H9 (cell line): ENCODE results near the gene DLEC1. TPM values are rescaled to one million over a fixed set of nuclear protein-coding genes. Genes with fewer than 3 reads are reported as not detected.

Source experiments
- DNase-seq: peaks from one replicate; pipeline ENCODE4 v3.0.0-alpha.2; 2017
- H2AFZ ChIP-seq: one replicate; pipeline ENCODE4 v1.6.1; 2013; ENCODE audit warnings: mild to moderate bottlenecking, low read length, control low read depth, moderate library complexity
- H2AK5ac ChIP-seq: 2 replicates; pipeline ENCODE4 v1.6.1; 2013; ENCODE audit warnings: low read length, control low read depth, mixed read lengths; ENCODE audit not compliant: insufficient read length
- H2BK120ac ChIP-seq: one replicate; pipeline ENCODE4 v1.6.1; 2013; ENCODE audit warnings: low read depth, mild to moderate bottlenecking, low read length, control low read depth, inconsistent platforms; ENCODE audit not compliant: poor library complexity, severe bottlenecking
- H2BK12ac ChIP-seq: 2 replicates; pipeline ENCODE4 v1.6.1; 2013; ENCODE audit warnings: low read length, control low read depth, mixed read lengths, low read depth; ENCODE audit not compliant: insufficient read length
- H2BK15ac ChIP-seq: 2 replicates; pipeline ENCODE4 v1.6.1; 2013; ENCODE audit warnings: low read depth, low read length, control low read depth
- H2BK20ac ChIP-seq: one replicate; pipeline ENCODE4 v1.6.1; 2013; ENCODE audit warnings: low read depth, mild to moderate bottlenecking, low read length, control low read depth, inconsistent platforms; ENCODE audit not compliant: poor library complexity, severe bottlenecking
- H2BK5ac ChIP-seq: 2 replicates; pipeline ENCODE4 v1.6.1; 2013; ENCODE audit warnings: low read length, control low read depth, mixed read lengths; ENCODE audit not compliant: insufficient read length
- H3K14ac ChIP-seq: 2 replicates; pipeline ENCODE4 v1.6.1; 2013; ENCODE audit warnings: low read length, control low read depth; ENCODE audit not compliant: insufficient read depth
- H3K18ac ChIP-seq: 2 replicates; pipeline ENCODE4 v1.6.1; 2013; ENCODE audit warnings: low read depth, mild to moderate bottlenecking, mixed read lengths, low read length, control low read depth; ENCODE audit not compliant: insufficient read length
- H3K23ac ChIP-seq: 2 replicates; pipeline ENCODE4 v1.6.1; 2013; ENCODE audit warnings: low read length, control low read depth, mixed read lengths, low read depth; ENCODE audit not compliant: insufficient read length
- H3K23me2 ChIP-seq: 2 replicates; pipeline ENCODE4 v1.6.1; 2013; ENCODE audit warnings: low read depth, mild to moderate bottlenecking, mixed read lengths, low read length, control low read depth; ENCODE audit not compliant: insufficient read length, poor library complexity, severe bottlenecking
- H3K27ac ChIP-seq: 2 replicates; pipeline ENCODE4 v1.5.1; 2013; ENCODE audit warnings: low read length, control low read depth, mixed read lengths, low read depth; ENCODE audit not compliant: insufficient read length
- H3K27me3 ChIP-seq: 2 replicates; pipeline ENCODE4 v1.6.1; 2013; ENCODE audit warnings: low read length, control low read depth, inconsistent platforms; ENCODE audit not compliant: insufficient read depth
- H3K4ac ChIP-seq: 2 replicates; pipeline ENCODE4 v1.6.1; 2013; ENCODE audit warnings: low read depth, mild to moderate bottlenecking, control low read depth, inconsistent platforms, low read length, moderate library complexity
- H3K4me1 ChIP-seq: 2 replicates; pipeline ENCODE4 v1.6.1; 2013; ENCODE audit warnings: low read length, control low read depth, inconsistent platforms; ENCODE audit not compliant: insufficient read depth
- H3K4me2 ChIP-seq: 2 replicates; pipeline ENCODE4 v1.6.1; 2013; ENCODE audit warnings: low read length, control low read depth, mixed read lengths; ENCODE audit not compliant: insufficient read length, insufficient read depth
- H3K56ac ChIP-seq: 2 replicates; pipeline ENCODE4 v1.6.1; 2013; ENCODE audit warnings: low read depth, mild to moderate bottlenecking, mixed read lengths, low read length, control low read depth; ENCODE audit not compliant: insufficient read length
- H3K79me1 ChIP-seq: 2 replicates; pipeline ENCODE4 v1.6.1; 2013; ENCODE audit warnings: low read depth, mild to moderate bottlenecking, moderate library complexity, low read length, control low read depth, inconsistent platforms; ENCODE audit not compliant: insufficient read depth, poor library complexity, severe bottlenecking
- H3K79me2 ChIP-seq: 2 replicates; pipeline ENCODE4 v1.6.1; 2013; ENCODE audit warnings: low read length, control low read depth, inconsistent platforms; ENCODE audit not compliant: insufficient read depth
- H3K9ac ChIP-seq: 2 replicates; pipeline ENCODE4 v1.6.1; 2013; ENCODE audit warnings: low read length, control low read depth, mixed read lengths; ENCODE audit not compliant: insufficient read length; ENCODE audit errors: extremely low read depth
- H3K9me3 ChIP-seq: one replicate; pipeline ENCODE4 v1.6.1; 2013; ENCODE audit warnings: low read depth, low read length, inconsistent platforms; ENCODE audit not compliant: control insufficient read depth
- H3T11ph ChIP-seq: one replicate; pipeline ENCODE4 v1.6.1; 2013; ENCODE audit warnings: mild to moderate bottlenecking, low read length, control low read depth, inconsistent platforms
- H4K20me1 ChIP-seq: one replicate; pipeline ENCODE4 v1.6.1; 2013; ENCODE audit not compliant: control insufficient read depth, insufficient read length, insufficient read depth
- H4K5ac ChIP-seq: 2 replicates; pipeline ENCODE4 v1.6.1; 2013; ENCODE audit warnings: low read depth, mild to moderate bottlenecking, mixed read lengths, low read length, control low read depth; ENCODE audit not compliant: insufficient read length
- H4K8ac ChIP-seq: replicated peaks from 2 replicates; pipeline ENCODE4 v1.6.1; 2013; ENCODE audit warnings: low read length, control low read depth, mixed read lengths, low read depth; ENCODE audit not compliant: insufficient read length
- H4K91ac ChIP-seq: 2 replicates; pipeline ENCODE4 v1.6.1; 2013; ENCODE audit warnings: low read depth, mild to moderate bottlenecking, moderate library complexity, mixed read lengths, low read length, control low read depth; ENCODE audit not compliant: insufficient read length
- H3K27ac Mint-ChIP-seq, 3 experiments: 2 replicates in 2 of 3; 3 replicates in 1 of 3; pipeline ENCODE4 v1.8.0; 2020 to 2021; ENCODE audit warnings: mixed read lengths in 3 of 3, mild to moderate bottlenecking in 1 of 3, moderate library complexity in 1 of 3
- H3K27me3 Mint-ChIP-seq: 2 replicates; pipeline ENCODE4 v1.8.0; 2021; ENCODE audit warnings: low read depth, mild to moderate bottlenecking, moderate library complexity, mixed read lengths
- H3K36me3 Mint-ChIP-seq, 3 experiments: 2 replicates in 2 of 3; 3 replicates in 1 of 3; pipeline ENCODE4 v1.8.0; 2020 to 2021; ENCODE audit warnings: low read depth in 3 of 3, mixed read lengths in 3 of 3; ENCODE audit not compliant: insufficient read depth in 1 of 3
- H3K4me1 Mint-ChIP-seq, 2 experiments: 2 replicates each; pipeline ENCODE4 v1.8.0; 2020; ENCODE audit warnings: mixed read lengths in 2 of 2
- H3K4me3 Mint-ChIP-seq, 2 experiments: 2 replicates in 1 of 2; 3 replicates in 1 of 2; pipeline ENCODE4 v1.8.0; 2020 to 2021; ENCODE audit warnings: mild to moderate bottlenecking in 2 of 2, mixed read lengths in 2 of 2, moderate library complexity in 1 of 2
- H3K9me3 Mint-ChIP-seq, 2 experiments: 2 replicates in 1 of 2; 3 replicates in 1 of 2; pipeline ENCODE4 v1.8.0; 2020; ENCODE audit warnings: mild to moderate bottlenecking in 2 of 2, mixed read lengths in 2 of 2, moderate library complexity in 1 of 2
- WGBS: extraction: QIAGEN DNeasy Blood & Tissue Kit; methylation state at CpG from one replicate; pipeline ENCODE4 v1.1.7; 2013; ENCODE audit warnings: missing lambda C conversion rate, low lambda C conversion rate, mixed read lengths; ENCODE audit not compliant: insufficient read length; ENCODE audit errors: extremely low coverage; 5-methylcytosine and 5-hydroxymethylcytosine counted together
- total RNA-seq: library from RNA; stranded (reverse); gene quantifications from 2 replicates; pipeline ENCODE4 v1.2.1, GENCODE V29; 2021
- TF ChIP-seq, protein P1 (sequence below): fragments of 200-600 bp; sonication (generic); conservative IDR thresholded peaks from 3 replicates; pipeline ENCODE4 v1.8.0; 2021; ENCODE audit warnings: antibody characterized with exemption, mild to moderate bottlenecking

Gene DLEC1
- total RNA-seq, 1 experiment from 2014 or later, result 2.1 TPM

DNA sequence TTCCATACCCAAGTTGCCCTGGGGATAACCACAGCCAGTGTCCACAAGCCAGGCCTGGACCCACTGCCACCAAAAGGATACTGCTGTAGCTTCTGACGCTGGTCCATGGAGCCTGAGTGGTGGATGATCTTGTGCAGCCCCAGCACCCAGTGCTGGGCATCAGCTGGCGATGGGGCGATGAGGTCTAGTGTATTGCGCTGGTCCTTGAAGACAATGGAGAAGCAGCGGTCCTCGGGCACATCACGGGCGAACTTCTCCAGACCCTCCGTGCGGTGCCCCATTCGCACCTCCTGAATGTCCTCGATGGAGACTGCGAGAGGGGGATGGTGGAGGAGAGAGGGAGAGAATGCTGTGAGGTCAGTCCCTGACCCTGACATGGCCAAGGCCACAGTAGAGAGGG is 22.6 kb upstream of the DLEC1 start:
- no peaks in the 10 kb centered on the region for H3K27me3 Mint-ChIP-seq
- Histone ChIP-seq H3T11ph (no peak overlapping the region), H2BK12ac (no peak overlapping the region), H2BK15ac (no peak overlapping the region), H3K9ac (no peak overlapping the region), H3K14ac (no peak overlapping the region), H2AK5ac (no peak overlapping the region), H2BK20ac (no peak overlapping the region), H3K79me2 (no peaks in the 10 kb centered on the region), H3K27ac (no peak overlapping the region), H4K91ac (no peak overlapping the region), H3K9me3 (no peaks in the 10 kb centered on the region), H3K4me1 (no peaks in the 10 kb centered on the region), H3K23ac (no peak overlapping the region), H3K79me1 (no peaks in the 10 kb centered on the region), H4K8ac (no peak overlapping the region), H3K4ac (no peak overlapping the region), H2BK120ac (no peak overlapping the region), H3K56ac (no peak overlapping the region), H3K4me2 (no peak overlapping the region), H2AFZ (no peak overlapping the region), H3K27me3 (no peaks in the 10 kb centered on the region), H4K20me1 (no peaks in the 10 kb centered on the region), H4K5ac (no peak overlapping the region), H3K23me2 (no peaks in the 10 kb centered on the region), H2BK5ac (no peak overlapping the region), H3K18ac (no peak overlapping the region)
- H3K36me3 Mint-ChIP-seq, result peaks cover 5 to 36% (median 19%) of the 10 kb centered on the region in 3 experiments; a peak in 6 of 7 replicates
- no CpG with 5 or more reads among the region's 13 CpGs for WGBS
- H3K4me1 Mint-ChIP-seq, result no peaks in the 10 kb centered on the region
- TF ChIP-seq, protein P1, sequence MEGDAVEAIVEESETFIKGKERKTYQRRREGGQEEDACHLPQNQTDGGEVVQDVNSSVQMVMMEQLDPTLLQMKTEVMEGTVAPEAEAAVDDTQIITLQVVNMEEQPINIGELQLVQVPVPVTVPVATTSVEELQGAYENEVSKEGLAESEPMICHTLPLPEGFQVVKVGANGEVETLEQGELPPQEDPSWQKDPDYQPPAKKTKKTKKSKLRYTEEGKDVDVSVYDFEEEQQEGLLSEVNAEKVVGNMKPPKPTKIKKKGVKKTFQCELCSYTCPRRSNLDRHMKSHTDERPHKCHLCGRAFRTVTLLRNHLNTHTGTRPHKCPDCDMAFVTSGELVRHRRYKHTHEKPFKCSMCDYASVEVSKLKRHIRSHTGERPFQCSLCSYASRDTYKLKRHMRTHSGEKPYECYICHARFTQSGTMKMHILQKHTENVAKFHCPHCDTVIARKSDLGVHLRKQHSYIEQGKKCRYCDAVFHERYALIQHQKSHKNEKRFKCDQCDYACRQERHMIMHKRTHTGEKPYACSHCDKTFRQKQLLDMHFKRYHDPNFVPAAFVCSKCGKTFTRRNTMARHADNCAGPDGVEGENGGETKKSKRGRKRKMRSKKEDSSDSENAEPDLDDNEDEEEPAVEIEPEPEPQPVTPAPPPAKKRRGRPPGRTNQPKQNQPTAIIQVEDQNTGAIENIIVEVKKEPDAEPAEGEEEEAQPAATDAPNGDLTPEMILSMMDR, result no peak
- DNase-seq, result no peak
- no peaks in the 10 kb centered on the region for H3K9me3 Mint-ChIP-seq
- no peak overlapping the region for H3K4me3 Mint-ChIP-seq
- H3K27ac Mint-ChIP-seq, result peak overlapping the region in 1 of 3 experiments; percentile 70; a peak in 2 of 7 replicates
